ENCODE data around the gene CFAP20DC. TPM values are rescaled to one million over a fixed set of nuclear protein-coding genes. Genes with fewer than 3 reads are reported as not detected.

The CFAP20DC gene
- total and polyA plus RNA-seq, 2 of the 4 experiments (the other 2 are of a cell fraction), result 1.2 to 1.6 TPM

DNA sequence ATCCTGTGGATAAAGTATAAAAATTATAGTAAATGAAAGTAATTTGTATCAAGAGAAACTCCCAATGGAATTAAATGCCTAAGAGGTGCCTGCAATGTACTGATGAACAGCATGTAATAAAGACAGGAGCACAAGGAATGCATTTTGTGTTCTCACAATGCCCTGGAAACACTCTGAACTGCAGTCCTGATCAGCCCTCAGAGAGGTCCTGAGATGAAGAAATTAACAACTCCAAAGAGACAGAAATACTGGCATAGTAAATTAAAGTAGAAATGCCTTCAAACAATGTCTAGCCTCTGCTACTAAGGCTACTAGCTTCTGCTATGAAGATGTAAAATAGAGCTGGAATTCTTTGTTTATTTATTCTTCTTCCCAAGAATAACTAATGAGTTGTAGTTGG lies 59.9 kb downstream of the CFAP20DC start:
- Histone ChIP-seq H3K36me3 (ENCODE audit: control insufficient read depth, insufficient read depth, low read length) (no peaks in the 10 kb centered on the region), H4K20me1 (ENCODE audit: insufficient read depth, low read length) (no peaks in the 10 kb centered on the region), H3K14ac (replicated peaks; ENCODE audit: low read depth, low read length) (peak overlapping the region; percentile 68), H3K4ac (ENCODE audit: low read depth, low read length) (peak overlapping the region; percentile 96), H3K27me3 (ENCODE audit: control insufficient read depth, insufficient read depth, low read length) (no peaks in the 10 kb centered on the region), H2AFZ (replicated peaks; ENCODE audit: low read length, poor library complexity) (no peak overlapping the region), H4K5ac (ENCODE audit: low read depth, low read length) (peak overlapping the region; percentile 28; the same call in 1 of the 2 replicates), H3K56ac (ENCODE audit: extremely low read depth, insufficient read depth, low read length) (peak overlapping the region; percentile 33; the same call in 1 of the 2 replicates), H4K91ac (ENCODE audit: insufficient read depth, low read depth, low read length) (peak overlapping the region; percentile 78), H2BK5ac (ENCODE audit: low read depth, low read length, poor library complexity, severe bottlenecking) (peak overlapping the region; percentile 77), H3K4me1 (ENCODE audit: control insufficient read depth, insufficient read depth, low read length) (peaks cover 9% of the 10 kb centered on the region; the same call in 1 of the 2 replicates), H2BK120ac (ENCODE audit: low read depth, low read length) (peak overlapping the region; percentile 98), H2AK5ac (ENCODE audit: low read depth, low read length) (peak overlapping the region; percentile 54; the same call in 1 of the 2 replicates), H3K4me3 (ENCODE audit: insufficient read depth, low read depth, low read length) (no peak overlapping the region), H2AK9ac (replicated peaks; ENCODE audit: low read depth, low read length, poor library complexity) (no peak overlapping the region), H3K4me2 (ENCODE audit: low read depth, low read length) (peak overlapping the region; percentile 72; the same call in 1 of the 2 replicates), H3K9me1 (ENCODE audit: insufficient read depth, low read length) (no peaks in the 10 kb centered on the region), H3K18ac (ENCODE audit: low read depth, low read length) (peak overlapping the region; percentile 74; the same call in 1 of the 2 replicates), H3K79me1 (ENCODE audit: low read depth in 1 of 2, low read length in 2 of 2) (no peaks in the 10 kb centered on the region), H3K27ac (ENCODE audit: insufficient read depth, low read length) (peak overlapping the region; percentile 34; the same call in 1 of the 2 replicates), H3K23ac (ENCODE audit: low read depth, low read length) (peak overlapping the region; percentile 83), H3K9ac (ENCODE audit: low read depth, low read length) (peak overlapping the region; percentile 4; the same call in 1 of the 2 replicates), H3K9me3 (ENCODE audit: control insufficient read depth, insufficient read depth, low read length) (peaks cover 3% of the 10 kb centered on the region; the same call in 1 of the 2 replicates), H4K8ac (ENCODE audit: low read depth in 2 of 2, low read length in 2 of 2) (peak overlapping the region in 1 of 2 experiments; percentile 92; a peak in 2 of 4 replicates), H2BK20ac (ENCODE audit: low read depth, low read length) (peak overlapping the region; percentile 98; the same call in 1 of the 2 replicates), H2BK15ac (ENCODE audit: low read depth, low read length) (peak overlapping the region; percentile 42; the same call in 2 of the 3 replicates)
- in situ Hi-C loops (cut with MboI; ENCODE audit: low sequenced_read_pairs), result loop anchor here (10.0 to 25.0 kb wide), 4 partner anchors 215 to 822 kb away; no protein-coding TSS in a partner anchor
- peak; percentile 36 for ATAC-seq (ENCODE audit: low read depth)
- dilution Hi-C loops (cut with HindIII; ENCODE audit: low sequenced_read_pairs, unreplicated experiment), result no loop called here
- no peak for TF ChIP-seq MAFK (IDR thresholded peaks at IDR 0.05; ENCODE audit: low read depth, low read length)
- no peak for TF ChIP-seq CHD1 (IDR thresholded peaks at IDR 0.05; ENCODE audit: low read depth, low read length)
- TF ChIP-seq RFX5 (IDR thresholded peaks at IDR 0.05; ENCODE audit: low read depth, low read length), result no peak
- TF ChIP-seq, protein P1, sequence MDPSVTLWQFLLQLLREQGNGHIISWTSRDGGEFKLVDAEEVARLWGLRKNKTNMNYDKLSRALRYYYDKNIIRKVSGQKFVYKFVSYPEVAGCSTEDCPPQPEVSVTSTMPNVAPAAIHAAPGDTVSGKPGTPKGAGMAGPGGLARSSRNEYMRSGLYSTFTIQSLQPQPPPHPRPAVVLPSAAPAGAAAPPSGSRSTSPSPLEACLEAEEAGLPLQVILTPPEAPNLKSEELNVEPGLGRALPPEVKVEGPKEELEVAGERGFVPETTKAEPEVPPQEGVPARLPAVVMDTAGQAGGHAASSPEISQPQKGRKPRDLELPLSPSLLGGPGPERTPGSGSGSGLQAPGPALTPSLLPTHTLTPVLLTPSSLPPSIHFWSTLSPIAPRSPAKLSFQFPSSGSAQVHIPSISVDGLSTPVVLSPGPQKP (IDR thresholded peaks at IDR 0.05; ENCODE audit: borderline replicate concordance, low read depth, low read length), result no peak
- no peak for TF ChIP-seq RCOR1 (IDR thresholded peaks at IDR 0.05; ENCODE audit: insufficient replicate concordance, low read length)
- no peak for TF ChIP-seq USF2 (IDR thresholded peaks at IDR 0.05; ENCODE audit: low read depth, low read length)
- no peak for TF ChIP-seq MAZ (IDR thresholded peaks at IDR 0.05; ENCODE audit: borderline replicate concordance, low read depth, low read length)
- TF ChIP-seq SMC3 (IDR thresholded peaks at IDR 0.05; ENCODE audit: low read depth, low read length), result no peak
- no peak for TF ChIP-seq RAD21 (IDR thresholded peaks at IDR 0.05; ENCODE audit: low read length)
- no peak for TF ChIP-seq NFE2L2 (IDR thresholded peaks at IDR 0.05; ENCODE audit: low read depth, low read length)
- TF ChIP-seq FOS (IDR thresholded peaks at IDR 0.05; ENCODE audit: low read depth, low read length), result no peak
- no peak for DNase-seq
- no TSS peak for BruUV-seq (replicated peaks)
- ChIA-PET POLR2A (ENCODE audit: unreplicated experiment) (no interaction called here), CTCF (no interaction called here)
- intact Hi-C loops (cut with micrococcal nuclease), result loop anchor here (5.0 to 10.0 kb wide), 3 partner anchors 348 to 435 kb away; no protein-coding TSS in a partner anchor
